C4-2B (cell line): Measurements from ENCODE around the gene ITGB3.

ENCODE experiments used
- H3K27ac ChIP-seq: fragments of 450-650 bp; 2 replicates; pipeline ENCODE4 v1.5.1; 2017
- ZFX ChIP-seq: fragments of 450-650 bp; IDR thresholded peaks from 2 replicates; pipeline ENCODE4 v1.6.1; 2017
- TF ChIP-seq, protein P1 (sequence below): fragments of 450-650 bp; conservative IDR thresholded peaks from 2 replicates; pipeline ENCODE4 v1.5.1; 2017; ENCODE audit warnings: mild to moderate bottlenecking

The ITGB3 gene

GRCh38 chr17:47318197-47318918 lies 64.7 kb downstream of the ITGB3 start:
- TF ChIP-seq ZFX, result no peak
- TF ChIP-seq, protein P1, sequence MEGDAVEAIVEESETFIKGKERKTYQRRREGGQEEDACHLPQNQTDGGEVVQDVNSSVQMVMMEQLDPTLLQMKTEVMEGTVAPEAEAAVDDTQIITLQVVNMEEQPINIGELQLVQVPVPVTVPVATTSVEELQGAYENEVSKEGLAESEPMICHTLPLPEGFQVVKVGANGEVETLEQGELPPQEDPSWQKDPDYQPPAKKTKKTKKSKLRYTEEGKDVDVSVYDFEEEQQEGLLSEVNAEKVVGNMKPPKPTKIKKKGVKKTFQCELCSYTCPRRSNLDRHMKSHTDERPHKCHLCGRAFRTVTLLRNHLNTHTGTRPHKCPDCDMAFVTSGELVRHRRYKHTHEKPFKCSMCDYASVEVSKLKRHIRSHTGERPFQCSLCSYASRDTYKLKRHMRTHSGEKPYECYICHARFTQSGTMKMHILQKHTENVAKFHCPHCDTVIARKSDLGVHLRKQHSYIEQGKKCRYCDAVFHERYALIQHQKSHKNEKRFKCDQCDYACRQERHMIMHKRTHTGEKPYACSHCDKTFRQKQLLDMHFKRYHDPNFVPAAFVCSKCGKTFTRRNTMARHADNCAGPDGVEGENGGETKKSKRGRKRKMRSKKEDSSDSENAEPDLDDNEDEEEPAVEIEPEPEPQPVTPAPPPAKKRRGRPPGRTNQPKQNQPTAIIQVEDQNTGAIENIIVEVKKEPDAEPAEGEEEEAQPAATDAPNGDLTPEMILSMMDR, result no peak

GRCh38 chr17:47320879-47321502 lies 67.4 kb downstream of the ITGB3 start:
- TF ChIP-seq, protein P1, result no peak
- H3K27ac ChIP-seq, result no peak overlapping the region

More at GRCh38 chr17:47318197-47318918, 64.7 kb downstream of the ITGB3 start:
- H3K27ac ChIP-seq, result no peak overlapping the region

- TF ChIP-seq ZFX, result no peak
- no peak within 1 kb of the TSS for H3K27ac ChIP-seq
Measured at GRCh38 chr17:47323382-47324223, 70.0 kb downstream of the ITGB3 start, which contains the start of gene EFCAB13. TSS of gene EFCAB13 (plus strand) at chr17:47323955. CDS start at chr17:47328354, 4,399 bp downstream.

DNA sequence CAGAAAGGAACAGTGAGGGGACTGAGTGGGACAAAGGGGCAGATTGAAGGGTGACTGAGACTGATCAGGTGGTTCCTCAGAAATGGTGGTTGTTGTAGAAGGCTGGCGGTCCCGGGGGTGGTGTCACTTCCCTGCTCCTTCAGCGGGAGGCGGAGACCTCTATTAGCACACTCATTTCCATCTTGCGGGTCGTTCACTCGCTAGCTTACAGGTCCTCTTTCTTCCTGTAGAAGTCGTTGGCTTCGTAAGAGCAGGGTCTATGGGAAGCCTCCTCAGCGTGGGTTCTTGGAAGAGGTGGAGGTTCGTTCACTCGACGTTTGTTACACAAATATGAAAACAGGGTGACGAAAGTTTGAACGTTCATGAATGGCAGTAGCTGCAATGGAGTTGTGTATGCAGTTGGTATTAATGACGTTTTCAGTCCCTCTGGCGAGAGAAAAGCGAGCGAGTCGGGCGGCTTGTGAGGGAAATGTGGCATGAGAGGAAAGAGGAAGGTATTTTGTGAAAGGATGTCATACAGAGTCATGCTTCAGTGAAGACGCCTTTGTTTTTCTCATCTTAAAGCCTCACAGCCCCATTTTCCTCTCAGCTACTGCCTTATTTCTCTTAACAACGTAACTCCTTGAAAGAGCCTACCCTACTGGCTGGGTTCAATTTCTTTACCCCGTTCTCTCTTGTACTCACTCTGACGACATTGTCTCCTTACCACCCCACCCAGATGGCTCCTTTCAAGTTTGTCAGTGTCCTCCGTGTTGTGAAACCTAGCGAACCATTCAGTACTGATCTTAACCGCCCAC lies 70.8 kb downstream of the ITGB3 start:
- H3K27ac ChIP-seq, result no peak overlapping the region
- TF ChIP-seq, protein P1, result no peak
- no peak for TF ChIP-seq ZFX

- no peak overlapping the region for H3K27ac ChIP-seq
- TF ChIP-seq ZFX, result no peak
- TF ChIP-seq, protein P1, result no peak
Measured at GRCh38 chr17:47325176-47325575, 71.5 kb downstream of the ITGB3 start.

- H3K27ac ChIP-seq, result no peak overlapping the region
- TF ChIP-seq, protein P1, result no peak
- TF ChIP-seq ZFX, result no peak
Measured at GRCh38 chr17:47330548-47330947, 76.9 kb downstream of the ITGB3 start.

GRCh38 chr17:47332287-47332686 lies 78.7 kb downstream of the ITGB3 start:
- TF ChIP-seq, protein P1, result no peak
- no peak for TF ChIP-seq ZFX
- no peak overlapping the region for H3K27ac ChIP-seq
